Suprapubic skin (tissue), 4 donors: ENCODE data around the gene USP43. TPM values are rescaled to one million over a fixed set of nuclear protein-coding genes. Genes with fewer than 3 reads are reported as not detected.

Experiments used
- DNase-seq, 2 donors: peaks; one replicate each; pipeline ENCODE4 v3.0.0-alpha.2; 2019; ENCODE audit warnings: low spot score in 2 of 2
- H3K27ac ChIP-seq: fragments of 200-600 bp; sonication (generic); one replicate; pipeline ENCODE4 v1.5.1; 2019
- H3K27me3 ChIP-seq: fragments of 200-600 bp; sonication (generic); one replicate; pipeline ENCODE4 v1.5.1; 2019
- H3K36me3 ChIP-seq: fragments of 200-600 bp; sonication (generic); one replicate; pipeline ENCODE4 v1.5.1; 2019
- H3K4me1 ChIP-seq: fragments of 200-600 bp; sonication (generic); one replicate; pipeline ENCODE4 v1.5.1; 2019
- H3K4me3 ChIP-seq: fragments of 200-600 bp; sonication (generic); one replicate; pipeline ENCODE4 v1.5.1; 2019; ENCODE audit warnings: mild to moderate bottlenecking
- H3K9me3 ChIP-seq: fragments of 200-600 bp; sonication (generic); one replicate; pipeline ENCODE4 v1.5.1; 2019
- CTCF ChIP-seq, 2 donors: fragments of 200-600 bp in 1 of 2; fragments of 450-650 bp in 1 of 2; sonication (generic) in 1 of 2; IDR thresholded peaks; one replicate each; pipeline ENCODE4 v1.5.1; 2016 to 2019; ENCODE audit warnings: antibody characterized with exemption in 2 of 2, mild to moderate bottlenecking in 1 of 2, moderate library complexity in 1 of 2
- EP300 ChIP-seq: sonication (generic); formaldehyde crosslinking; IDR thresholded peaks from one replicate; pipeline ENCODE4 v1.6.1; 2017; ENCODE audit warnings: antibody characterized with exemption
- POLR2A ChIP-seq, 2 donors: fragments of 450-650 bp; IDR thresholded peaks; one replicate each; pipeline ENCODE4 v1.6.1; 2017; ENCODE audit warnings: antibody characterized with exemption in 2 of 2, mild to moderate bottlenecking in 2 of 2, moderate library complexity in 2 of 2
- POLR2AphosphoS5 ChIP-seq, 3 donors: sonication (generic); formaldehyde crosslinking; IDR thresholded peaks; one replicate each; pipeline ENCODE4 v1.6.1; 2017; ENCODE audit warnings: antibody characterized with exemption in 3 of 3
- WGBS: methylation state at CpG from one replicate; pipeline ENCODE4 v1.1.5; 2018; 5-methylcytosine and 5-hydroxymethylcytosine counted together
- total RNA-seq, 4 donors: library from RNA; depleted of rRNA; stranded (reverse); fragments of >200 nt; gene quantifications; one replicate each; pipeline ENCODE4 v1.1.0, GENCODE V29; 2016

The USP43 gene
- total RNA-seq, 4 donors from 2014 or later: 3.1 to 7.2 (median 4.2) TPM

- H3K9me3 ChIP-seq: no peaks in the 10 kb centered on the region
- no peaks in the 10 kb centered on the region for H3K36me3 ChIP-seq
- H3K4me3 ChIP-seq: no peak overlapping the region
- TF ChIP-seq CTCF (IDR thresholded peaks at IDR 0.05) (no peak), POLR2AphosphoS5 (IDR thresholded peaks at IDR 0.05) (no peak), EP300 (no peak), POLR2A (IDR thresholded peaks at IDR 0.05) (no peak)
- no peaks in the 10 kb centered on the region for H3K4me1 ChIP-seq
- WGBS: 72% methylated on average over 1 of the region's 1 CpG
- peaks cover 9% of the 10 kb centered on the region for H3K27me3 ChIP-seq
- no peak for DNase-seq
- no peak overlapping the region for H3K27ac ChIP-seq
Measured at GRCh38 chr17:9760266-9760665, 114.9 kb downstream of the USP43 start.

DNA sequence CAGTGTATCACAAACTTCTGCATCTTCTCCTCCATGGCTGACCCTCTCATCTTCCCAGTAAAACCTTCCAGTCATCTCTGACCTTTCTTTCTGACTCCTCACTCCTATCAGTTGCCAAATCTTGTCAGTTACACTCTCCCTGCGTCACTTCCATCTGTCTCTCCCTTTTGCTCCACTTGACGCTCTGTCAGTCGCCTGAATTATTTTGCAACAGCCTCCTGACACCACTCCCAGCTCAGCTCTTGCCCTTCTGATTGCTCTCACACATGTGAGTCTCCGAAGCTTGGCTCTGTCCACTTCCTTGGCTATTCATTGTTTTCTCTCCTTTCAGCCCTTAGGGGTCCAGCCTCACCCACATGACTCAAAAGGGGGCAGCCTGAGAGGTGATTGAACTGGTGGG, 118.3 kb downstream of the USP43 start:
- 46% methylated on average over 4 of the region's 4 CpGs for WGBS
- Histone ChIP-seq H3K27ac (no peak overlapping the region), H3K9me3 (no peaks in the 10 kb centered on the region), H3K36me3 (no peaks in the 10 kb centered on the region), H3K4me3 (no peak overlapping the region), H3K4me1 (no peaks in the 10 kb centered on the region), H3K27me3 (peaks cover 5% of the 10 kb centered on the region)
- peak in 1 of 2 donors; percentile 67 for DNase-seq
- TF ChIP-seq POLR2A (IDR thresholded peaks at IDR 0.05) (no peak), CTCF (IDR thresholded peaks at IDR 0.05) (no peak), EP300 (no peak), POLR2AphosphoS5 (IDR thresholded peaks at IDR 0.05) (no peak)

DNA sequence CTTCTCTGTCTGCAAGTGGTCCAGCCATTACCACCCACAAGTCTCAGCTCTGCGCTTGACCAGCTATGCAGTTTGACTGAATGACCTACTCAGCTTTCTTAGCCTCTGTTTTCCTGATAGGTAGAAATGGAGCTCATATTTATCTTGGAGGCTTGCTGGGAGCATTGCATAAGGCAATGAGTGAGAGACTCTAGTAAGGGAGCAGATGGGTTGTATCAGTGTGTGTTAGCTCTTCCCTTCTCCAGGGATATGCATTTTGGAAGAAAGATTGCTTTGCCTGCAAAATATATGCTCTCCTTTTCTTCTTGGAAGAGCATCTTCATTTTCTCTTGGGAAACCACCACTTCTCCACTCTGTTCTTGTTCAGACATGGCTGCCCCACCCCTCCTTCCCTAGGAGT, 120.0 kb downstream of the USP43 start:
- Histone ChIP-seq H3K27me3 (peaks cover 12% of the 10 kb centered on the region), H3K4me1 (no peaks in the 10 kb centered on the region), H3K9me3 (no peaks in the 10 kb centered on the region), H3K4me3 (no peak overlapping the region), H3K27ac (no peak overlapping the region), H3K36me3 (no peaks in the 10 kb centered on the region)
- DNase-seq: no peak
- 100% methylated on average over 1 of the region's 1 CpG for WGBS
- TF ChIP-seq POLR2AphosphoS5 (IDR thresholded peaks at IDR 0.05): no peak
- TF ChIP-seq CTCF (IDR thresholded peaks at IDR 0.05): no peak
- TF ChIP-seq EP300: no peak
- no peak for TF ChIP-seq POLR2A (IDR thresholded peaks at IDR 0.05)

- H3K36me3 ChIP-seq: no peaks in the 10 kb centered on the region
Measured at GRCh38 chr17:9766970-9767369, 121.7 kb downstream of the USP43 start.

DNA sequence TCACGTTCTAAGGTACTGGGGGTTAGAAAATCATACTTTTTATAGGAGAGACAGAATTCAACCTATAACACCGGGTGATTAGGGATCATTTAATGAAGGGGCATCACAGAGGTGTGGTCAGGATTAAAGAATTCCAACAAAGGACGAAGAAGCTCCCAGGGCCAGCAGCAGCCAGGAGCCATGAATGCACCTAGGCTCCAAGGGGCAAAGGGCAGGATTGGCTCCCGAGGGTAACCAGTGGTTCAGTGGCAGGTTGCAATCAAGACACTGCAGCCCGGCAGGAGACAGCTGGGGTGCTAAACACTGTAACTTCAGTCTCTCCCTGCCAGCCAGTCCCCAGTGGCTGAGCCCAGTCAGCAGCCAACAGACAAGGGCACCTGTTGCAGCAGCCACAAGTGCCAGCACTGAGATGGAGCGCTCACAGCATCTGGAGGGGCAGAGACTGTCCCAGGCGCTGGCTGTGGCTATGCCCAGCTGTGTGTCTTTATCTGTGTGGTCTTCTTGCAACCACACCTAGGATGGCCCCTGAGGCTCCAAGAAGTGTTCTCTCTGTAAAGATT, 122.2 kb downstream of the USP43 start:
- no peak overlapping the region for H3K4me3 ChIP-seq

More at GRCh38 chr17:9766970-9767369, 121.7 kb downstream of the USP43 start:
- H3K27me3 ChIP-seq: peaks cover 17% of the 10 kb centered on the region
- no peaks in the 10 kb centered on the region for H3K4me1 ChIP-seq
- TF ChIP-seq EP300: no peak
- no peak for TF ChIP-seq POLR2AphosphoS5 (IDR thresholded peaks at IDR 0.05)
- no peak for TF ChIP-seq POLR2A (IDR thresholded peaks at IDR 0.05)
- TF ChIP-seq CTCF (IDR thresholded peaks at IDR 0.05): no peak
- H3K27ac ChIP-seq: no peak overlapping the region
- WGBS: 66% methylated on average over 5 of the region's 5 CpGs
- DNase-seq: peak in 1 of 2 donors; percentile 38
- no peak overlapping the region for H3K4me3 ChIP-seq
- H3K9me3 ChIP-seq: no peaks in the 10 kb centered on the region

More for the DNA sequence above, 122.2 kb downstream of the USP43 start:
- peak in 1 of 2 donors; percentile 54 for DNase-seq
- TF ChIP-seq EP300 (no peak), CTCF (IDR thresholded peaks at IDR 0.05) (no peak), POLR2AphosphoS5 (IDR thresholded peaks at IDR 0.05) (no peak), POLR2A (IDR thresholded peaks at IDR 0.05) (no peak)
- H3K4me1 ChIP-seq: no peaks in the 10 kb centered on the region
- peaks cover 17% of the 10 kb centered on the region for H3K27me3 ChIP-seq
- WGBS: 86% methylated on average over 5 of the region's 7 CpGs
- H3K9me3 ChIP-seq: no peaks in the 10 kb centered on the region
- H3K27ac ChIP-seq: no peak overlapping the region
- H3K36me3 ChIP-seq: no peaks in the 10 kb centered on the region
